ENCODE results near the gene DLG4. TPM values are rescaled to one million over a fixed set of nuclear protein-coding genes. Genes with fewer than 3 reads are reported as not detected.
"Not testable (repeated sequence)": the region's sequence is repeated elsewhere in the genome, so short reads cannot be mapped to it uniquely, and the experiment has no call there.

The DLG4 gene
- total RNA-seq, 1 donor from 2014 or later: 36.5 TPM

DNA sequence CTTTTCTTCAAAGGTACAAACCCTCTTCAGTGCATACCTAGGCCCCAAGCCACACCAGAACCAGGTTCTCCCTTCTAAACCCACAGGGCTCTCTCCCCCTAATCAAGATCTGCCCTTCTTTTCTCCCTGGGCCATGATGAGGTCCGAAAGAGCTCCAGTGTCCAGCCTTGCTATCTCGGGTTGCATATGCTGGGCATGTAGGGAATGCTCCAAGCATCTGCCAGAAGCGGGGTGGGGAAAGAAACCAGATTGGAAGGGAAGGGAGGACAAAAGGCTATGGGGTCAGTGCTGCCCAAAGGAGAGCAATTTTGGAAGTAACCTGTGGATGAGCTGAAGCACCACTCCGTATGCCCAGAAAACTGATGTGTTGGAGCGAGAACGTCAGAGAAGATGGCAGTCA lies 29.6 kb upstream of the DLG4 start:
- no peak for DNase-seq (ENCODE audit: low spot score)

DNA sequence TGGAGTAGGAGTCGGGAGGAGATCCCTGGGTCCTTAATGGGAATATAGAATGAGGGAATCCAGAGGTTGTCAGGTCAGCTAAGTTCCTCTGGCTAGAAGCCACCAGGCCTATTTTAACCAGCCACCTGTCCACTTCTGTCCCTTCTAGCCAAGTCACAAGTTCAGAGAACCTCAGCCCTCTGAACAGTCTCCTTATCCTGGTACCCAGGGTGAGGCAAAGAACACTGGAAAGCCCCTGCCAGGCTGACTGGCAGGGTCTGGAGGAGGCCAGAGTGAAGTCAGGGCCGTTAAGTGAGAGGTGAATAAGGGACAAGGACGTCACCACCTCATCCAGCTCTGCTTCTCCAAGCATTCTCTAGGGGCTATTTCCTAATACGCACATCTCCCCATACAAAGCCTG lies 29.2 kb upstream of the DLG4 start:
- DNase-seq (ENCODE audit: low spot score): no peak

DNA sequence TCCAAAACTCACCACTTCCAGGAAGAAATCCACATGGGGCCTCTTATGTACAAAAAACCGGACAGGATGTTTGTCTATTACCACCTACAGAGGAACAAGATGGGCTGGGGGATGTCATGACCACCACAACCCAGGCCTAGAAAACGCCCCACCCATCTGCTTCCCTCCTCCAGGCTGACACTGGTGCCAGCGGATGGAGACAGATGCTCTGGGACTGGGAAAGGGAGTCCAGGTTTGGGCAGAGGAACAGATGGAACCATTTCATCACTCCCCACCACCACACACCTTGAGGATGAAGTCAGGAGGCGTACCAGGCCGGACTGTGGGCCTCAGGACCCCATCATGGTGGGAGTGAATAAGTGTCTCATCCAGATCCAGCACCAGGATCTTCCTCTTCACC lies 27.1 kb upstream of the DLG4 start:
- DNase-seq (ENCODE audit: low spot score): no peak

DNA sequence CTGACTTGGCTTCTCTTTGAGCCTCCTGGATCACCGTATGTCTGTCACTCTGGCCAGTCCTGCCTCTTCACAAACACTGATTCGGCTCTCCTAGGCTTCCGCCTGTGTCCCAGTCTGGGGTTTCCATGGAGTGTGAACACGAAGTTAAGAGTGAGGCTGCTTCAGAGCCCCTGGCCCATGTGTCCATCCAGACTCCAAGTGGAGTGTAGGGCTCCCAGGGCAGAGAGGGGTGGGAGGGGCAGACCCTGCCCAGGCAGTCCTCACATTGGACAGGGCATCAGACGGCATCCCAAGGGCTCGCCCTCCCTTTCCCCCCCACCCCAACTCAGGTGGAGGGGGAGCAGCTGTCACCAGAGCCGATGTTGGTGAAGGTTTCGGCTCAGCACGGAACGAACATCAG lies 24.2 kb upstream of the DLG4 start:
- DNase-seq (ENCODE audit: low spot score): not testable (repeated sequence)

DNA sequence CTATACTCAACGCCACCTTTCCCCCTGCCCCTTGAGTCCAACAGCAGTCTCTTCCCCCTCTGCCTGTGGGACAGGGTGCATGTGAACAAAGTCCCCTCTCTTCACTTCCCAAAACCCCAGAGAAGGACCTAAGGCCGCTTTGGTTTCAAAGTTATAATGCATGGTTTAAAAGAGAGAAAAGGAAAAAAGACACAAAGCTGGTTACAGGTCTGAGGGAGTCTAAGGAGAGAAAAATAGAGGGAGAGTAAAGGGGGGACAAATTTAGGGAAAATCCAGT lies 23.8 kb upstream of the DLG4 start:
- no peak for DNase-seq (ENCODE audit: low spot score)

DNA sequence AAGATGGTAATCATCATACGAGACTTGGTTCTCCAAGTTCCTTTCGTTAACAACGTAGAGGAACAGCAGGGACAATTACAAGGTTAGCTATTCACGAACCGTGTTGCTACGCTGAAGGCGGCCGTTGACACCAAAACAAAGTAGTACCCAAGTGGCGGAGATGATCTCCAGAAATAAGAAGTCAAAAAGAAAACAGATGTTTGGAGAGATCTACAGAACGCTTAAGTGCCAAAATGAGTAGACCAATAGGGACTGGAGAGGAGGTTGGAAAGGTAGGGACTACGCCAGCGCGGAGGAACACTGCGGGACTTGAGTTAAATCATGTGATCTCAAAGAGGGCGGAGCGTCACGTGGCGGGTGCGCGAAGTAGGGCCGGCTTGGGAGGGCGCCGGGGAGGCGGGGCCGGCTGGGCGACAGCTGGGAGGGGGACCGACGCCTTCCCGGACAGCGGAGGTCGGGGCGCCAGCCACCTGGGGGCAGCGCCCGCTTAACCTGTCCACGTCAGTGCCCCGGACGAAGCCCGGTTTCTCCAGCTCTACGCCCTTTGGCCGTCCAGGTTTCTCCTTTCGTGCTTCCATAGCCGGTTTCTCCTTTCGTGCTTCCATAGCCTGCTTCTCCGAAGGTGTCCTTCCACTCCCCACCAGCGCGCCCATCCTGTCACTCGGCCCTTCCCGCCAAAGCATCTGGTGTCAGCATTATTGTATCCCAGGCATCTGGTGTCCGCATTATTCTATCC lies 23.2 kb upstream of the DLG4 start:
- peak; percentile 95 for DNase-seq (ENCODE audit: low spot score)

DNA sequence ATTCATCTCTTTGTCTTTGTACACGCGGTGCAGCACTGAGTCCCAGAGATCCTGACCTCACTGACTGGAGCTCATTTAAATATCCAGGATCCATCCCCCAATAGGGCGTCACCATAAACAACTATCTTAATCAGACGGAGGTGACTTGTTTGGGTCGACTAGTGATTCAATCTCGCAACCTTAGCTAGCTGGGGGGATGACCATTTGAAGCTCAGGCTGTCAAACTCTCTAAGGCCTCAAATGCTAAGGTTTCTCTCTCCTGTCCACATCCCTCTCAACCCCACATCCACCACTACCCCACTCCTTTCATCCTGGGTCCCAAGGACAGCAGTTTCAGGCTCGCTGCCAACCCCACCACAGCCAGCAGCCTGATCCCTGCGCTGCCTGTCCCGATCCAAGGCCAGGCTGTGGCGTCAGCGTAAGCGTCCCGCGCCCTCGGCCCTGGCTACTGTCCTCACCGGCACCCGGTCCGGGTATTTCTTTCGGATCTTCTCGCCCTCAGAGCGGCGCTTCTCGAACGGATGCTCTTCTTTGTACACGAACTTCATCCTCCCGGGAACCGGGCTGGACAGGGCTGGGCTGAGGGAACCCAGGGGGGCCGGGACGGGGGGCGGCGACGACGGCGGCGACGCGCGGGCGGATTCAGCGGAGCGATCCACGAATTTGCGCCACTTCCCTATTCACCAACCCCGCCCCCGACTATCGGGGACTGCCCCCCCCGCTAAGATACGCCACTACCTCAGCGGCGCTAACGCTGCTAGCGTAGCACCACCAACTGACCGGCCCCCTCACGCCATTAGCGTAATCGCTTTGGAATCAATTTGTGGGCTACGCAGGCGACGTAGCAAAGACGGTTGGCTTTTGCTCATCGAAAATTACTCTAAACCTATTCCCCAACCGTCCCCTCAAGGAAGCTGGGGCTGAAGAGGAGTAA lies 22.4 kb upstream of the DLG4 start, which contains the start of gene GABARAP:
Gene GABARAP (minus strand): TSS at position 667 of the 934 bp plus-strand sequence. CDS start 119 bp downstream, at position 548.
- DNase-seq (ENCODE audit: low spot score): peak; percentile 95

DNA sequence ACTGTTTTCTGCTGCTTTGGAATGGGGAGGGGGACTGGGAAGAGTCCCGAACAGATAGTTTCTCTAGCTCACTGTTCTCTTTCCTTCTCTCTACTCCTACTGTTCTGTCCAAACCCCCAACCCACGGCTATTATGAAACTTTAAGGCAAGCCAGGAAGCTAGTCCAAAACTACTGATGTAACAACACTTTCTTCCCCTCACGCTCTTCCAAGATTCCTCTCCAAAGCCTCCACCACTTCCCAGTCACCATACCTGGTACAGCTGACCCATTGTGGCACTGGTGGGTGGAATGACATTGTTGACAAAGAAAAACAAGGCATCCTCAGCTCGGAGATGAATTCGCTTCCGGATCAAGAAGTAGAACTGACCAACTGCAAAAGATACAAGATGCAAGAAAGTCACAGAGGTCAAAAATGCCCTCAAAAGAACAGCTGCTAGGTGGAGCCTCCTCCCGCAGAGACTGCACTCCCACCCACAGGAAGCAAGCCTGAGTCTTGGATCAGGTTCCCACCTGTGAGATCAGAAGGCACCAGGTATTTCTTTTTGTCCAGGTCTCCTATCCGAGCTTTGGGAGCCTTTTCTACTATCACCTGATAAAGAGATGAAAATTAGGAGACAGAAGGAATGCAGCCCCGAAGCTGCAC lies 21.6 kb upstream of the DLG4 start:
- DNase-seq (ENCODE audit: low spot score): no peak

DNA sequence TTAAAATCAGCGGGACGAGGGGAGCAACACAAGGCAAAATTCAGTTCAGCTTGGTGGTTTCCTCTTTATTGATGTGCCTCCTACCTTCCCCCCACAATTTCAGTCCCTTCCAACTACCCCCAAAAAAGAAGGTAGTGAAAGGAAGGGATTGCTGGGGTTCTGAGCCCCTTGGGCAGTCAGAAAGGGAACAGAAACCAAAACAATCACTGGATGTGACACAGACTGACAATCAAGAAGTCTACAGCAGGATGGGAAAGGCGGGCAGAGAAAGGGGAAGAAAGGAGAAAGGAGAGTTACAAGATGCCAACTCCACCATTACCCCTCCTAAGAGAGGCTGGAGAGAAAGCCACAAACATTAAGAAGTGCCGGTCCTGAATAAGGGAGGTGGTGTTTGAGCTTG lies 20.7 kb upstream of the DLG4 start:
- no peak for DNase-seq (ENCODE audit: low spot score)

DNA sequence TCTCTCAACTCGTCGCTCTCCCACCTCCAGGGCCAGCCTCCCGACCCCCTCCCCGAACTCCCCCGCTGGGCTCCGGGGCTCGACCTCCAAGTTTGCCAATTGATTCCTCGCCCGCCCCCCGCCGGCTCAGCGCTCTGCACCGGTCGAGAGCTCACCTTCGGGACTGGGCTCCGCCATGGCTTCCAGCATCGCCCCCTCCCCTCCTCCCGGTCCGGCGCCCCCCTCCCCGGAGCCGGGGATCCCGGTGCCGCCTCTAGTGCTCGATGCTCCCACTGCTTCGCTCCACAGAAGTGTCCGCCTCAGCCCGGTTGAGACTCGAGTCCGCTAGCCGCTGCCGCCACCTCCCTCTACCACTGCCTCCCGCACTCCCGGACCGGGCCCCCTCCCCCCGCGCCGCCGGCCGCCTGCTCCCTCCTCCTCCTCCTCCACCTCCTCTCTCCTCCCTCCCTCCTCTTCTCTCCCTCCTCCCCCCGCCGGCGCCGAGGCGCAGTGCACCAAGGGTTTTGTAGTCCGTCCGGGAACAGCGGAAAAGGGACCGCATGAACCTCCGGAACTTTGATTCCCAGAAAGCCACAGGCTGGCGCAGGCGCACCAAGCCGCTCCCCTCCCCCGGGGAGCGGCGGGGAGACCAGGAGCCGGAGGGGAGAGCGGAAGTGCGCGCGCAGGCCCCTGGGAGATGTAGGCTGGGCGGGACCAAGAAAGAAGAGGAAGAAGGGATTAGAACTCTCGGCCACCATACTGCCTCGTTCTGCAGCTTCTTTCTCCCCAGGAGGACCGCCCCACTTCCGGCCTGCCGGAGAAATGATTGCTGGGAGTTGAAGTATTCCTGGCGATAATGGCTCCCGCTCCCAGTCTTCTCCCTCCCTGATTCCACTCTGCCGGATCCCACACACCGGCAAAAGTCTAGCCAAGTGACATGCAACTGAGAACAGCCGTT lies 19.7 kb upstream of the DLG4 start, which contains the start of gene PHF23:
Gene PHF23 (minus strand): TSS at position 367 of the 937 bp plus-strand sequence. CDS start 178 bp downstream, at position 189.
- DNase-seq (ENCODE audit: low spot score): peak; percentile 99

DNA sequence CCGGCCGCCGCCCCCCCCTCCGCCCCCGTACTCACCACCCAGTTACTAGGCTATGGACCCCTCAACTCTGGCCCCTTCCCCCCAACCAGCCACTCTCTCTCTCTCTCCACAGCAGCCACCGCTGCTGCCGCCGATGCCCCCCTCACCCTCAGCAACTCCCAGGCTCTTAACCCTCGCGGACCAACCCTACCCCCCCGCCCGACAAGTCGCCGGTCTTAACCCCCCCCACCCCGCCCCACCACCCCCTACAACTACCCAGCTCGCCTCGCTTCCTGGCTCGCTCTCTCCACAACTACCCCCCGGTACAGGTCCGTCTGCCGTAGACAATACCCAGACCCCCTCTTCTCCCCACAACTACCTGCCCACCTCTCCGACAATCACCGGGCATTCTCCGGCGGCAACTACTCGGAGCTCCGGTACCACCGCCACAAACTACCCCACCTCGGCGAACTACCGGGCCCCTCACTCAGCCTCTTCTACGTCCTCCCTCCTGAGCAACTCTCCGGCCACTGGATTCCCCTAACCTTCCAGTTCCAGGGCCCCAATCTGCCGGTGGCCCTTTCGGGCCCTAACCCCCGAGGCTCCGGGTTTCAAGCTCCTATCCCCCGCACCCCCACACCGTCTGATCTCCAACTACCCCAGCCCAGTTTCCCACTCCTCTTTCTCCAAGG lies 18.9 kb upstream of the DLG4 start:
- DNase-seq (ENCODE audit: low spot score): no peak

DNA sequence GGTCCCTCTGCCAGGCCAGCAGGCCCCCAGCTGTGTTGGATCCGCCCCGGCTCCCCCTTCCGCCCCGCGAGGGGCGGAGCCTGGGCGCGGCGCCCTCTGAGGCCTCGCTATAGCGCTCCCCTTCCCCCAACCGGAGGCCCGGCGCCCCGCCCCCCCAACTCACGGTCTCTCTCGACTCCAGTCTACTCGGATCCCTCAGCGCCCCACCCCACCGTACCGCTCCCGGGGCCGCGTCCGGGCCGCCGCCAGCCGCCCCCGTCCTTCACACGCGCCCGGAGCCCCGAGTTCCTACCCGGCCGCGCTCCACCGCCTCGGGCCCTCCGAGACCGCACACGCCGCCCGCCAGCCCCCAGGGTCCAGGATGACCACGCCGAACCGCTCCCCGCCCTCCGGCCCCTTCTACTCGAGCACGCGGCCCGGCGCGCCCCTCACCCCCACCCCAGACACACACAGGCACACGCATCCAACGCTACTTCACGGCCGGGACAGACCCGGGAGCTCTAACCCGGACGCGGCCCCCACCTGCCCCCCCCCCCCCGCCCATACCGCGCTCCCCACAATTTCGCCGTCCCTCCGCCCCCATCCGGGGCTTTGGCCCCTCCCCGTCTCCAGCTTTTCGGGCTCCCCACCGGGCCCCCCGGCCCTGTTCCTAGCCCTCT lies 18.3 kb upstream of the DLG4 start:
- peak; percentile 76 for DNase-seq (ENCODE audit: low spot score)

DNA sequence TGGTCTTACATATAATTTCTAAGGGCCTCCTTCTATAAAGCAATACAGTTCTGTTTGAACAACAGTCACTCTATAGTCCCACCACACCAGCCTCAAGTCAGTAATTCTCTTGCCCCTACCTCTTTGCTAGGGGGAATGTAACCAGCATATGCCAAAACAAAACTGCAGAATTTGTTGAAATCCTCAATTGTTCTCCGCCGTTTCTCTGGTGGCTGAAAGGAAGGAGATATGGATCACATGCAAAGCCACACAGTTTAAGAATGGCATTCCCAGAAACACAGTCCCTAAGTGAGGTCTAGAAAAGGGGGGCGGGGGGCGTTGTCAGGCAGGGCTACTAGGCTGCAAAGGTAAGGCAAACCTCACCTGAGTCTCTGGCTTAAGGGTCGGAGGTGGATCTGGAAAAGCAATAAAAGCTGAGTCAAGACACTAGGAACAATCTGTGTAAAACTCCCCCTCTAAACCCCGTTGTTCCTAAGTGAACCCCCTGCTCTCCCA lies 17.7 kb upstream of the DLG4 start:
- no peak for DNase-seq (ENCODE audit: low spot score)

DNA sequence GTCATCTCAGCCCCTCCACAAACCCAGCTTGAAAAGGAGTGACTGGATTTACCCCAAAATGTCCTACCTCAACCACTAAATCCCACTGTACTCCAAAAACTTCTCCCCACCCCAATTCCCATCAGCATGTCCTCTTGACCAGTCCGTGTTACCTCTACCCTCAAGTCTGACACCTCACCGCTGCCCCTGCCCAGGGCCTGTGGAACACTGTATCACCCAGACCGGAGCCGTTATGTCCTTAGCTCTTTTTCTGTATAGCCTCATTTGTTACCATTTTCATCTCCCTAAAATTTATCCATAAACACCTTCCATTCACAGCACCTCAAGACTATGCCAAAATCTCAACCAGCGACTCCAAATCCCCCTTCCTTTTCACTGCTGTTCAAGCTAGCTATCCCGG lies 17.2 kb upstream of the DLG4 start:
- no peak for DNase-seq (ENCODE audit: low spot score)

DNA sequence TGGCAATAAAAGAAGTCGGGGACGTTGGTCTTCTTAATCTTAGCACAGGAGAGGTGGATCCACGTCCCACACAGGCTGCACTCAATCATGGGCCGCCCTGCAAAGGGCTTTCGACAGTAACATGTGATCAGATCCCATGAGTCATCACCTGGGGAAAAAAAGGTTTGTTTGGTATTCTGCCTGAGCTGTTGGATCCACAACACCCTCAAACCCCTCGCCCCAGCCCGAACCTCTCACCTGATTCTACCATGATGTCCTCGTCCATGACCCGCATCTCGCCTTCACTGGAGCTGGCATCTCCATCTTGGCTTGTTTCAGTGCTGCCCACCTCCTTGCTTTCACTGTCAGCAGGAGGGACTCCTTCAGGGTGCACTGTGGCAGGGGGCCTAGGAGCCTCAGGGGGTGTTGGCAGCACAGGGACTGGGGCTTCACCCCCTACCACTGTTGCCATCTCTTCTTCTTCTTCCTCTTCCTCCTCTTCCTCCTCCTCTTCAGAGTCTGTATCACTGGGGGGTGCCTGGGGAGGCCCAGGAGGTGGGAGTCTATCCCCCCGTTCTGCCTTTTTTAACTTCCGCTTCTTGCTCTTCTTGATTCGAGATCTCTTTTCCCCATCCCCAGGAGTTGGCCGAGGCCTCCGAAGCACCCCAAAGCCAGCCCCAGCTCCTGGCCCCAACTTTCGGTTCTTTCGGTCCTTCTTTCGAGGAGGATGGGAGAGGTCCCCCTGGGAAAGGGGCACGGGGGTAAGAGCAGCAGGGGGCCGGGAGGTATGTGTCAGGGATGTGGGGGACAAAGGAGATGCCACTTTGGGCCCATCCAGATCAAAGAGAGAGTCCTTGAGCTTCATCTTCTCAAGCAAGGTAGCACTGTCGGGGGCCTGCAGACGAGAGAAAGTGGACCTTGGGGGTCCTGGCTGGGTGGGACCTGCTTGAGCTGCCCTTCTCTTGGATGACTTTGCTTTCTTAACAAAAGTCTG lies 16.3 kb upstream of the DLG4 start:
- DNase-seq (ENCODE audit: low spot score): no peak

DNA sequence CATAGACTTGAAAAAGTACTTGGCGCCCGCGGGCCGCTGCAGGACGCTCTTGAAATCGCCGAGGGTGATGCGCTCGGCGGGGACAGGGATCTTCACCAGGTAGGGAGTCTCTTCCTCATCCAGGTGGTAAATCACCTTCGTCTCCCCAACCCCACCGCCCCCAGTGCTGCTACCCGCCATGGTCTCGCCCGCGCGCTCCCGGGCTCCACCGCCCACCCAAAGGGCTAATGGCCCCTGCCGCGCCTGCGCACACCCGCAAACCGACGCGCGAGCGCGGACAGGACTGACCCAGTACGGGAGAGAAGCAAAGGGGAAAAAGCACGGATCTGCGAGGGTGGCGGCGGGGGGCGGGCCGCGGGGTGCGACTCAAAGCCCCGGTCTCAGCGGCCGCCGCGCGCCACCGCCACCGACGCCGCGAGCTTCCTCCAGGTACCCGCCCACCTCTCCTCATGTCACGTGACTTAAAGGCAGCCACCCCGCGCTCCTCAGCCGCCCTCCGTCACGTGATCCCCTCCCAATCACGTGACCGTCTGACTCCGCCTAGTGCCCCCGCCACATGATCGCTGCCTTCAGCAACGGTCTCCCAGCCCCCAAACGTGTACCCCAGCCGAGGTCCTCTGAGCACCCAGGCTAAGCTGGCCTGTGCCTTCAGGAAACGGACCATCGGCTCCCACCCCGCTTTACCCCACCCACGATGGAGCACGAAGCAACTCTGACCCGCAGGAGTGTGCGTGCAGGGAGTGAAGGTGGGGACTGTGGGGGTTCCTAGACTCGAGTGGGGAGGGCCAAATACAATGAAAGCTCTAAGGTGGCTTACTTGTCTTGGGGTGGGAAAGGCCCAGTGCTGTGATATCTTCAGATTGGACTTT lies 14.7 kb upstream of the DLG4 start, which contains the start of gene DVL2:
Gene DVL2 (minus strand): TSS at position 435 of the 869 bp plus-strand sequence. CDS start 255 bp downstream, at position 180.
- DNase-seq (ENCODE audit: low spot score): peak; percentile 97

DNA sequence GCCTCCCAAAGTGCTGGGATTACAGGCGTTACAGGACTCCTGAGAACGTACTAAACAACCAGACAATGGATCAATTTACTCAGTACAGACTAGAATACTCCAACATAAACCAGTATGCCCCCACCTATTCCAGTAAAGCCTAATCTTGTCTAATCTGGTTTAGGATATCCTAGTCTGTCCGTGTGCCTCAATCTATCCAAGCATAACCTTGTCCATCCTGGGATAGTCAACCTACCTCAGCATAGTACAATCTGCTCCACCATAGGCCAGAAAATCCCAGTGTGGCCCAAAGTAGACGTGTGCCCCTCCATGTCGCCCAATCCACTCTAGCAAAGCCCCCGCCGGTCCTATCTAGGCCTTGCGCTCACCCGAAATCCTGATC lies 14.1 kb upstream of the DLG4 start:
- DNase-seq (ENCODE audit: low spot score): no peak

DNA sequence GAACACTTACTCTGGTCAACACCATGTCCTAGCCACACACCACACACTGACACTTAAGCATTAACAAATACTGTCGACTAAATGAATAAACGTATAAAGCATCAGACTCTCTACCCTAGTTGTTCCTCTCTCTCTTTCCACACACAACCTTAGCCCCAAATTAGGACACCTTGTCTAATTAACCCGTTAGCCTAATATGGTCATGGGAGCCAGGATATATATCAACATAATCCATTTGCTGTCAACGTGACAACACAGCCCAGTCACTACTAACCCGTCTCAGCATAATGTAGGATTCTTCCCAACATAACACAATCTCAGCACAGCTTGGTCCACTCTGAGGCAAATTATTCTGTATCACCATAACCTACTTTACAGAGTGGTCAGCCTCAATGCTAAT lies 12.5 kb upstream of the DLG4 start:
- no peak for DNase-seq (ENCODE audit: low spot score)
